MM.1S (cell line): Measurements from ENCODE around the gene TBXT.

Source experiments
- CTCF ChIP-seq: fragments of 300-600 bp; sonication (generic); IDR thresholded peaks from 2 replicates; pipeline ENCODE4 v1.5.1; 2016; ENCODE audit warnings: antibody characterized with exemption, low read length, mixed read lengths
- EZH2 ChIP-seq: fragments of 300-600 bp; sonication (generic); optimal IDR thresholded peaks from 2 replicates; pipeline ENCODE3; 2017; ENCODE audit warnings: low read depth, mild to moderate bottlenecking, antibody characterized with exemption, low read length, mixed read lengths
- EZH2phosphoT487 ChIP-seq: fragments of 300-600 bp; sonication (generic); IDR thresholded peaks from 2 replicates; pipeline ENCODE4 v1.6.1; 2018; ENCODE audit warnings: antibody characterized with exemption, low read length

GRCh38 chr6:166172546-166172945 is 4.9 kb upstream of the TBXT start:
- TF ChIP-seq CTCF, result no peak
- no peak for TF ChIP-seq EZH2phosphoT487
- TF ChIP-seq EZH2, result no peak
